ENCODE results near the gene TRAF2.
A peak's percentile ranks its signal among the peaks of the same experiment; 100 is the strongest.
"Not testable (repeated sequence)": the region's sequence is repeated elsewhere in the genome, so short reads cannot be mapped to it uniquely, and the experiment has no call there.

Gene TRAF2, protein sequence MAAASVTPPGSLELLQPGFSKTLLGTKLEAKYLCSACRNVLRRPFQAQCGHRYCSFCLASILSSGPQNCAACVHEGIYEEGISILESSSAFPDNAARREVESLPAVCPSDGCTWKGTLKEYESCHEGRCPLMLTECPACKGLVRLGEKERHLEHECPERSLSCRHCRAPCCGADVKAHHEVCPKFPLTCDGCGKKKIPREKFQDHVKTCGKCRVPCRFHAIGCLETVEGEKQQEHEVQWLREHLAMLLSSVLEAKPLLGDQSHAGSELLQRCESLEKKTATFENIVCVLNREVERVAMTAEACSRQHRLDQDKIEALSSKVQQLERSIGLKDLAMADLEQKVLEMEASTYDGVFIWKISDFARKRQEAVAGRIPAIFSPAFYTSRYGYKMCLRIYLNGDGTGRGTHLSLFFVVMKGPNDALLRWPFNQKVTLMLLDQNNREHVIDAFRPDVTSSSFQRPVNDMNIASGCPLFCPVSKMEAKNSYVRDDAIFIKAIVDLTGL

DNA sequence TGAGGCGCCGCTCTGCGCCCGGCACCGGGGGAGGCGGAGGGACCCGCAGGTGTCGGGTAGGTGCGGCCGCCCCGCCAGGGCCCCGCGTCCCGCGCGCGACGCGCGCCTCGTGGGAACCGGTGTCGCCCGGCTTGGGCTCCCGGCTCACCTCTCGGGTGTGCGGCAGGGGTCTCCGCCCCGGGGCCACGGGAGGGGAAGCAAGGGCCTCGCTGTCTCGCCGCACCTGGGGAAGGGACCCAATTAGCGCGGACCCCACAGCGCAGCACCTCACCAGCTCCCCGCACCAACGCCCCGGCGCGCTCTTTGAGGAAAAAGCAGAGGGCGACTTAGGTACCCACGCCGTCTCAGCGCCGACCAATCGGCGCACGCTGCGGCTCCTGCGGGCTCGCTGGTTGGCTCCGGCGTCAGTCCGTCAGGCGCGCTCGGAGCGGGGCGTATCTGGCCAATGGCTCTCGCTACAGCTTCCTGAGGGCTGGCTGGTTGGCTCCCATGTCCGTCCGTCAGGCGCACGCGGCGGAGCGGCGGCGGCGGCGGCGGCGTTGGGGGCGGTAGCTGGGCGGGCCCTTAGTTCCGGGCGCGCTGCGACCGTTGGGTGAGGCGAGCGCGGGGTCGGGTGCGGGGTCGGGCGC, at the start of gene TRAF2:
Gene TRAF2 (plus strand): TSS at position 567 of the 629 bp plus-strand sequence. CDS start 12,225 bp downstream, outside the sequence.
- no peaks in the 10 kb centered on the region for H3K9me3 ChIP-seq (ENCODE audit: control insufficient read depth in 1 of 2, low read length in 2 of 2)
- peak within 1 kb of the TSS; percentile 66 for H3K27ac ChIP-seq (ENCODE audit: low read depth, low read length)
- peak within 1 kb of the TSS; percentile 67 to 84 for H3K9ac ChIP-seq (ENCODE audit: low read depth in 1 of 2, low read length in 2 of 2)

DNA sequence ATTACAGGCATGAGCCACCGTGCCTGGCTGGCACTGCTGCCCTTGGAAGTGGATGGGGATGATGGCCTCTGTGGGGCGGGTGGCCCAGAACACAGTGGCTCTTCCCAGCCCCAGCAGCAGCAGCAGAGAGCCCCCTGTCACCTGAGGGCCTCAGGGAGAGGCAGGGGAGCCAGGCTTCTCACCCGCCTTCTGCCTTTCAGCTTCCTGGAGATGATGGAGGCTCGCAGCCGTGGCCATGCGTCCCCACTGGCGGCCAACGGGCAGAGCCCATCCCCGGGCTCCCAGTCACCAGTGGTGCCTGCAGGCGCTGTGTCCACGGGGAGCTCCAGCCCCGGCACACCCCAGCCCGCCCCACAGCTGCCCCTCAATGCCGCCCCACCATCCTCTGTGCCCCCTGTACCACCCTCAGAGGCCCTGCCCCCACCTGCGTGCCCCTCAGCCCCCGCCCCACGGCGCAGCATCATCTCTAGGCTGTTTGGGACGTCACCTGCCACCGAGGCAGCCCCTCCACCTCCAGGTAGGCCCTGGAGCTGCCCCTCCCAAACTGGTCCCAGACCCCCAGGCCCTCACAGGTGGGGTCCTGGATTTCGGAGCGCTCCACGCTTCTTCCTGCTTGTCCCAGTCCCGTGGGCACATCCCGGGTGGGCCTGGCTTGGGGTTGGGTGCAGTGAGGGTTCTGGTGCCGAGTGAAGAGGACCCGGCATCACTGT, 49.0 kb upstream of the TRAF2 start:
- Histone ChIP-seq H3K4me1 (ENCODE audit: control insufficient read depth in 1 of 2, insufficient read depth in 2 of 2, low read length in 2 of 2) (peaks cover 23 to 29% of the 10 kb centered on the region in 2 donors), H3K27ac (ENCODE audit: low read depth, low read length) (no peak overlapping the region), H3K4me3 (ENCODE audit: low read depth in 1 of 2, low read length in 2 of 2) (no peak overlapping the region), H3K9me3 (ENCODE audit: control insufficient read depth in 1 of 2, low read length in 2 of 2) (no peaks in the 10 kb centered on the region), H3K36me3 (ENCODE audit: control insufficient read depth in 1 of 2, insufficient read depth in 2 of 2, low read length in 2 of 2) (peaks cover 3 to 26% of the 10 kb centered on the region in 2 donors), H3K9ac (ENCODE audit: low read depth in 1 of 2, low read length in 2 of 2) (no peak overlapping the region), H3K27me3 (ENCODE audit: control insufficient read depth in 1 of 2, insufficient read depth in 2 of 2, low read length in 2 of 2) (no peaks in the 10 kb centered on the region)

More for the DNA sequence above, at the start of gene TRAF2:
- H3K4me1 ChIP-seq (ENCODE audit: control insufficient read depth in 1 of 2, insufficient read depth in 2 of 2, low read length in 2 of 2): peaks cover 35 to 39% of the 10 kb centered on the region in 2 donors
- H3K36me3 ChIP-seq (ENCODE audit: control insufficient read depth in 1 of 2, insufficient read depth in 2 of 2, low read length in 2 of 2): peaks cover 0 to 14% of the 10 kb centered on the region in 2 donors
- peak within 1 kb of the TSS; percentile 73 to 78 for H3K4me3 ChIP-seq (ENCODE audit: low read depth in 1 of 2, low read length in 2 of 2)
- H3K27me3 ChIP-seq (ENCODE audit: control insufficient read depth in 1 of 2, insufficient read depth in 2 of 2, low read length in 2 of 2): no peaks in the 10 kb centered on the region

DNA sequence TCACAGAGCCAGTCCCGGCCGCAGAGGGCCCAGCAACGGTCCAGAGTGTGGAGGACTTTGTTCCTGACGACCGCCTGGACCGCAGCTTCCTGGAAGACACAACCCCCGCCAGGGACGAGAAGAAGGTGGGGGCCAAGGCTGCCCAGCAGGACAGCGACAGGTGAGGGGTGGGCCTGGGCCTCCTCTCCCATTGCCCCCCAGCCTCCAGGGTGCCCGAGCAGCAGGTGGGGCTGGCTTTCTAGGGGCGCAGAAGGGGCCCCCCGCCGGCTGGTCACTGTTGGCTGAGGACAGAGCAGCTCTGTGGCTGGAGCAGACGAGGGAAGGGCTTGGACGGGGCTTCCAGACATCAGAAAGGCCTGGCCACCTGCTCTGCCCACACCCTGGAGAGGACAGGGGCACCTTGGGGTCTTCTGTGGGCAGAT, 48.4 kb upstream of the TRAF2 start:
- Histone ChIP-seq H3K4me1 (ENCODE audit: control insufficient read depth in 1 of 2, insufficient read depth in 2 of 2, low read length in 2 of 2) (peaks cover 24 to 31% of the 10 kb centered on the region in 2 donors), H3K36me3 (ENCODE audit: control insufficient read depth in 1 of 2, insufficient read depth in 2 of 2, low read length in 2 of 2) (peaks cover 0 to 21% of the 10 kb centered on the region in 2 donors)
- not testable (repeated sequence) for H3K27me3 ChIP-seq (ENCODE audit: control insufficient read depth in 1 of 2, insufficient read depth in 2 of 2, low read length in 2 of 2); H3K9ac ChIP-seq (ENCODE audit: low read depth in 1 of 2, low read length in 2 of 2); H3K27ac ChIP-seq (ENCODE audit: low read depth, low read length); H3K9me3 ChIP-seq (ENCODE audit: control insufficient read depth in 1 of 2, low read length in 2 of 2); H3K4me3 ChIP-seq (ENCODE audit: low read depth in 1 of 2, low read length in 2 of 2)

DNA sequence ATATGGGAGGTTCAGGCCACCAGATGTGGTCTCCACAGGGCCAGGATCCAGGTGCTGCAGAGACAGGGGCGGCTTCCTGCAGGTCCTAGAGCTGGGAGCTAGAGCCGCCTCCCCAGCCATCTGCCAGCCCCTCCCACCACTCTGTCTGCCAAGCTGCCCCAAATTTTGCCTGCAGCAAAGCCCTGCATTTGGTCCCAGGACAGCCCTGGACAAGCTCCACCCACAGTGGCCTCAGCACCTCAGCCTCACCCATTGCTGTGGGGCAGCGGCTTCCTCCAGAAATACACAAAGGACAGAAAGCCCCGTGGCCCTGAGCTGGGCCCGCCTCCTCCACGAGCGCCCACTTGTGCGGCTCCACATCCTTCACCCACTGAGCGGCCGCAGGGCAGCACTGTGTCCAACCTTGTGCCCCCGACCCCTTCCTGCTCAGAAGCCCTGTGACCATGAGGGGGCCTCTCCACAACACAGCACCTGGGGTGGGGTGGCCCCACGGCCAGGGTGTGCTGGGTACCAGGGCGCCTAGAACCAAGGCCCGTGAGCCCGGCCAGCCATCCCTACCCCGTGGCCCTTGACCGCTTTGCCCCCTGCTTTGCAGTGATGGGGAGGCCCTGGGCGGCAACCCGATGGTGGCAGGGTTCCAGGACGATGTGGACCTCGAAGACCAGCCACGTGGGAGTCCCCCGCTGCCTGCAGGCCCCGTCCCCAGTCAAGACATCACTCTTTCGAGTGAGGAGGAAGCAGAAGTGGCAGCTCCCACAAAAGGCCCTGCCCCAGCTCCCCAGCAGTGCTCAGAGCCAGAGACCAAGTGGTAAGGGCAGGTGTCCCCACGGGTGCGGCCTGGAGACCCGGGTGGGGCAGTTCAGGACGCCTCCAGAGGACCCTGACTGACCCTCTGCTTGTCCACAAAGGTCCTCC, 47.7 kb upstream of the TRAF2 start:
- Histone ChIP-seq H3K4me1 (ENCODE audit: control insufficient read depth in 1 of 2, insufficient read depth in 2 of 2, low read length in 2 of 2) (peaks cover 29 to 38% of the 10 kb centered on the region in 2 donors), H3K27me3 (ENCODE audit: control insufficient read depth in 1 of 2, insufficient read depth in 2 of 2, low read length in 2 of 2) (no peaks in the 10 kb centered on the region), H3K4me3 (ENCODE audit: low read depth in 1 of 2, low read length in 2 of 2) (no peak overlapping the region), H3K9ac (ENCODE audit: low read depth in 1 of 2, low read length in 2 of 2) (no peak overlapping the region), H3K27ac (ENCODE audit: low read depth, low read length) (no peak overlapping the region), H3K36me3 (ENCODE audit: control insufficient read depth in 1 of 2, insufficient read depth in 2 of 2, low read length in 2 of 2) (peaks cover 0 to 21% of the 10 kb centered on the region in 2 donors), H3K9me3 (ENCODE audit: control insufficient read depth in 1 of 2, low read length in 2 of 2) (no peaks in the 10 kb centered on the region)

DNA sequence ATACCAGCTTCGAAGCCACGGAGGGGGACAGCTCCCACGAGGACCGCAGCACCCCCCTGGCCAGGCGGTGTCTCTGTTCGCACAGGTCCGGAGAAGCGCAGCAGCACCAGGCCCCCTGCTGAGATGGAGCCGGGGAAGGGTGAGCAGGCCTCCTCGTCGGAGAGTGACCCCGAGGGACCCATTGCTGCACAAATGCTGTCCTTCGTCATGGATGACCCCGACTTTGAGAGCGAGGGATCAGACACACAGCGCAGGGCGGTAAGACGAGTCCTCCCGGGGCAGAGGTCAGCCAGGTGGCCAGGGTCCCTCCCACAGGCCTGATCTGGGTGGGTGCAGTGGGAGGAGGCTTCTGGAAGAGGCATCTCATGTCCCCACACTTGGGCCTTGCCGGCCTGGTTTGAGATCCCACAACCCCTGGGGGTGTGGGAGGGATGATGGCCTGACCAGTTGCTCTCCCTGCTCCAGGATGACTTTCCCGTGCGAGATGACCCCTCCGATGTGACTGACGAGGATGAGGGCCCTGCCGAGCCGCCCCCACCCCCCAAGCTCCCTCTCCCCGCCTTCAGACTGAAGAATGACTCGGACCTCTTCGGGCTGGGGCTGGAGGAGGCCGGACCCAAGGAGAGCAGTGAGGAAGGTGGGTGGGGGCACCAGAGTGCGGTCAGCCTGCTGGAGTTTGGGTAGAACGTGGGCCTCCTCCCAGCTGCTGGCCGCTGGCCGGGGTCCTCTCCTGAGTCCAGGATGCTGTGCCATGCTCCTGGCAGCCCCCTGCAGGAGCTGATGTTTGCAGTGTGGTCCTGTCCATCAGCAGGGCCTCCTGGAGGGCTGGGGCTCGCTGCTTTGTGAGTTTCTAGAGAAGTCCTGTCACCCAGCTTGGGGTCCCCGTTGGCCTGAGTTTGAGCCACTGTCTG, 46.8 kb upstream of the TRAF2 start:
- peaks cover 29 to 39% of the 10 kb centered on the region in 2 donors for H3K4me1 ChIP-seq (ENCODE audit: control insufficient read depth in 1 of 2, insufficient read depth in 2 of 2, low read length in 2 of 2)
- no peaks in the 10 kb centered on the region for H3K9me3 ChIP-seq (ENCODE audit: control insufficient read depth in 1 of 2, low read length in 2 of 2)
- H3K9ac ChIP-seq (ENCODE audit: low read depth in 1 of 2, low read length in 2 of 2): no peak overlapping the region
- H3K27me3 ChIP-seq (ENCODE audit: control insufficient read depth in 1 of 2, insufficient read depth in 2 of 2, low read length in 2 of 2): no peaks in the 10 kb centered on the region
- no peak overlapping the region for H3K4me3 ChIP-seq (ENCODE audit: low read depth in 1 of 2, low read length in 2 of 2)
- no peak overlapping the region for H3K27ac ChIP-seq (ENCODE audit: low read depth, low read length)
- peaks cover 0 to 21% of the 10 kb centered on the region in 2 donors for H3K36me3 ChIP-seq (ENCODE audit: control insufficient read depth in 1 of 2, insufficient read depth in 2 of 2, low read length in 2 of 2)

DNA sequence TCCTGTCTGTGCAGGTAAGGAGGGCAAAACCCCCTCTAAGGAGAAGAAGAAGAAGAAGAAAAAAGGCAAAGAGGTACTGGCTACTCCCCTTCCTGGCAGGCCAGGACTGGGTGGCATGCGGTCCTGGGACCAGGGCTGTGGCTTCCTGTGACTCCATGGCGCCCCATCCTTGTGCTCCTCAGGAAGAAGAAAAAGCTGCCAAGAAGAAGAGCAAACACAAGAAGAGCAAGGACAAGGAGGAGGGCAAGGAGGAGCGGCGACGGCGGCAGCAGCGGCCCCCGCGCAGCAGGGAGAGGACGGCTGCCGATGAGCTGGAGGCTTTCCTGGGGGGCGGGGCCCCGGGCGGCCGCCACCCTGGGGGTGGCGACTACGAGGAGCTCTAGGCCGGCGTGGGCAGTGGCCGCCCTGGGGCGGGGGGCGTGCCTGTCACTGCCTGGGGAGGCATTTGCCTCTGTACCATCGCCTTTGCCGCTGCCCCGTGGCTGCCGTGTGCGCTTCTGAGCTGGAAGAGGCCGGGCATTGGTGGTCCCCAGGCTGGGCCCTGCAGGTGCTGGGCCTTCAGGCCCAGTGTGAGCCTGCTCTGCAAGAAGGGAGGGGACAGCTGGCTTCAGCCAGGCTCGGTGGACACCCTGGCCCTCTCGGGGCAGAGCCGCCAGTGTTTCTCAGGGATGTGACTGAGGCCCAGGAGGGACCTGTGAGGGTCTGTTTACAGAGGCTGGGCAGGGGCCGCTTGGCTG, 46.0 kb upstream of the TRAF2 start:
- peaks cover 0 to 2% of the 10 kb centered on the region in 2 donors for H3K27me3 ChIP-seq (ENCODE audit: control insufficient read depth in 1 of 2, insufficient read depth in 2 of 2, low read length in 2 of 2)
- H3K9me3 ChIP-seq (ENCODE audit: control insufficient read depth in 1 of 2, low read length in 2 of 2): no peaks in the 10 kb centered on the region
- H3K36me3 ChIP-seq (ENCODE audit: control insufficient read depth in 1 of 2, insufficient read depth in 2 of 2, low read length in 2 of 2): peaks cover 0 to 19% of the 10 kb centered on the region in 2 donors
- peaks cover 29 to 39% of the 10 kb centered on the region in 2 donors for H3K4me1 ChIP-seq (ENCODE audit: control insufficient read depth in 1 of 2, insufficient read depth in 2 of 2, low read length in 2 of 2)
- H3K4me3 ChIP-seq (ENCODE audit: low read depth in 1 of 2, low read length in 2 of 2): no peak overlapping the region
- H3K27ac ChIP-seq (ENCODE audit: low read depth, low read length): peak overlapping the region; percentile 75
- H3K9ac ChIP-seq (ENCODE audit: low read depth in 1 of 2, low read length in 2 of 2): peak overlapping the region in 1 of 2 donors; percentile 25

DNA sequence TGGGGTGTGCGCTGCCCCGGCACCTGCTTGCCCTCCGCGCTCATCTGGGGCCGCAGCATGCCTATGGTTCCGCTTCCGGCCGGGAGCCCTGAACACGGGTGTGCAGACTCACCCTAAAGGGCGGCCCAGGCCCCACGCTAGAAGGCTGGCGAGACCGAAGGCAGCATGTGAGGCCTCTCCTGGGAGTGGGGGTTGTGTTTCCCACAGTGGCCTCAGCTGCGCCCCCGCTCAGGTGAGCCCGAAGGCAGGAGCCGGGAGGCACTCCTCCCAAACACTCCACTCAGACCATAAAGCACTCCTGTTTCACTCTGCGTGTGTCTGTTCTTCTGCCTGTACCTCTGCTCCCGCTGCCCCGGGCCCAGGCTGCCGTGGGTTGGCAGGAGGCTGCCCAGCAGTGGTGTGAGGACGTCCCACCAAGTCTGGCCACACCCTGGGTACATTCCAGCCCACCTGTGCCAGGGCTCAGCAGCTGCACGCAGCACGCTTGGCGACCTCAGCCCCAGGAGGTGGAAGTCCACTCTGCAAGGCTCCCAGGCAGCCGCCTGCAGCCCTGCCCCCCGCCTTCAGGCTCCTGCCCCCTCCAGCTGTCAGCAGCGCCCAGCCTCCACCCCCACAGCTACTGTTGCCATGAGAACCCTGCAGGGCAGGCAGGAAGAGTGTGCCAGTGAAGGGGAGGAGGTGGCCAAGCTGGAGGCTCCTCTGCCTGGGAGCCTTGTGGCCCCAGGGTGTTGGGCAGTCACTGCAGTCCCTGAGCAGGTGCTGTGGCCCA, 45.3 kb upstream of the TRAF2 start:
- peak overlapping the region; percentile 84 for H3K27ac ChIP-seq (ENCODE audit: low read depth, low read length)
- peak overlapping the region; percentile 25 to 43 for H3K9ac ChIP-seq (ENCODE audit: low read depth in 1 of 2, low read length in 2 of 2)
- H3K27me3 ChIP-seq (ENCODE audit: control insufficient read depth in 1 of 2, insufficient read depth in 2 of 2, low read length in 2 of 2): peaks cover 0 to 5% of the 10 kb centered on the region in 2 donors
- H3K4me1 ChIP-seq (ENCODE audit: control insufficient read depth in 1 of 2, insufficient read depth in 2 of 2, low read length in 2 of 2): peaks cover 29 to 39% of the 10 kb centered on the region in 2 donors
- H3K36me3 ChIP-seq (ENCODE audit: control insufficient read depth in 1 of 2, insufficient read depth in 2 of 2, low read length in 2 of 2): peaks cover 0 to 14% of the 10 kb centered on the region in 2 donors
- H3K9me3 ChIP-seq (ENCODE audit: control insufficient read depth in 1 of 2, low read length in 2 of 2): no peaks in the 10 kb centered on the region
- H3K4me3 ChIP-seq (ENCODE audit: low read depth in 1 of 2, low read length in 2 of 2): no peak overlapping the region

Data from duodenal mucosa (tissue), 2 donors.